HG03196 (cell line): ENCODE data around the gene ARRDC1.

ENCODE experiments used
- ATAC-seq: cut with Tn5 transposase; IDR thresholded peaks from one replicate; pipeline ENCODE4 v1.9.1; 2021; ENCODE audit not compliant: unreplicated experiment

Gene ARRDC1

GRCh38 chr9:137638680-137639079 is 33.2 kb downstream of the ARRDC1 start:
- ATAC-seq = no peak

- no peak for ATAC-seq
Observed at GRCh38 chr9:137639303-137640051, 34.0 kb downstream of the ARRDC1 start.

GRCh38 chr9:137640862-137641261 is 35.4 kb downstream of the ARRDC1 start:
- no peak for ATAC-seq

GRCh38 chr9:137642118-137642601 is 36.7 kb downstream of the ARRDC1 start:
- no peak for ATAC-seq

- no peak for ATAC-seq
Observed at GRCh38 chr9:137642892-137643291, 37.4 kb downstream of the ARRDC1 start.

GRCh38 chr9:137643921-137644320 is 38.4 kb downstream of the ARRDC1 start:
- no peak for ATAC-seq

GRCh38 chr9:137645211-137645610 is 39.7 kb downstream of the ARRDC1 start:
- ATAC-seq = no peak

- no peak for ATAC-seq
Observed at GRCh38 chr9:137646341-137646740, 40.9 kb downstream of the ARRDC1 start.

- no peak for ATAC-seq
Observed at GRCh38 chr9:137647096-137647714, 41.7 kb downstream of the ARRDC1 start.

- ATAC-seq = no peak
Observed at GRCh38 chr9:137648396-137648795, 42.9 kb downstream of the ARRDC1 start.

GRCh38 chr9:137649553-137649952 is 44.1 kb downstream of the ARRDC1 start:
- no peak for ATAC-seq

GRCh38 chr9:137650259-137650658 is 44.8 kb downstream of the ARRDC1 start:
- ATAC-seq = no peak

- ATAC-seq = no peak
Observed at GRCh38 chr9:137650779-137651178, 45.3 kb downstream of the ARRDC1 start.

- no peak for ATAC-seq
Observed at GRCh38 chr9:137656416-137656815, 50.9 kb downstream of the ARRDC1 start.

GRCh38 chr9:137657606-137658005 is 52.1 kb downstream of the ARRDC1 start:
- no peak for ATAC-seq

- no peak for ATAC-seq
Observed at GRCh38 chr9:137658781-137659180, 53.3 kb downstream of the ARRDC1 start.

GRCh38 chr9:137660144-137660543 is 54.7 kb downstream of the ARRDC1 start:
- ATAC-seq = no peak

- ATAC-seq = no peak
Observed at GRCh38 chr9:137663584-137663983, 58.1 kb downstream of the ARRDC1 start.

GRCh38 chr9:137664676-137665075 is 59.2 kb downstream of the ARRDC1 start:
- ATAC-seq = no peak
